OCI-LY3 (cell line): ENCODE measurements around the gene TMEM59L.

ENCODE experiments used
- EZH2phosphoT487 ChIP-seq: fragments of 200-600 bp; shearing (Covaris generic); IDR thresholded peaks from 2 replicates; pipeline ENCODE4 v1.6.1; 2018; ENCODE audit warnings: antibody characterized with exemption, mixed run types, low read depth
- TF ChIP-seq, protein P1 (sequence below): fragments of 200-600, 300-600 bp; sonication (generic); IDR thresholded peaks from 2 replicates; pipeline ENCODE4 v1.5.1; 2014; ENCODE audit warnings: antibody characterized with exemption, low read length, low read depth

DNA sequence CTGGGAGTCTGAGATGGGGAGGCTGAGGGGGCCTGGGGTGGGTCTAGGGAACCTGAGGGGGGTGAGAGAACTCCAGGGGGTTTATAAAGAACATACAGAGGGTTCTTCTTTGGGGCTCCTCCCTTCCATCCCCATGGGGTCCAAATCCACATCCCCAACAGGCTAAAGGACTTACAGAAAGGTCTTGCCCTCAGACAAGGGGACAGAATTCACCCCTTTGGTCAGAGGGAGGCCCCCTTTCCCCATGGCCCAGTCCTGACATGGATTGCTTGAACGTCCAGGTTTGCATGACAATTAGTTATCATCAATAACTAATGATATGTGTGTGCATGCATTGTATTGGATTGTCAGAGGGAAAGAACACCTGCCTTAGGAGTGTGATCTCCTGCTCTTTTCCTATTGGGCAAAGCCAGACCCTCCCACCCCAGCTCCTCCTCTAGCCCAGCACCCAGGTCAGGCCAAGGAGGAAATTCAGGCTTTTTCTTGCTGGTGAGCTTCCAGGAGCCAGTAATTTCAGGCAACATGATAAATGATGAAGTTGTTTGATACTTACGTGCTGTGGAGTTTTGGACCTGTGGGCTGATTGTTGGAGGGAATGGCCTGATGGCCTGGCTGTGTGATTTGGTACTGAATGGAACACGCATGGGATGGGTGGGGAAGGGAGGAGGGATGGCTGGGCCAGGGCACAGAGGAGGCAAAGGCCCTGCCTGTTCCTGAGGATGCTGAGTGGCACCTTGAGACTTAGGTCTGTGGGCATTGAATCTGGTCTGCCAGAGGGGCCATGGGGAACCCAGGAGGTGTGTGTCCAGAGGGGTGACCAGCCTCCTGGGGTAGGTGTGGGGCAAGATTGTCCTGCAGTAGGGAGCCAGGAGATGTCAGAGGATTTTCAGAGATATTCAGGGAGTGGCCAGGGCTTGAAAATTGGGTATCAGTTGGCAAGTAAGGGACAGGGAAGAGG is 25.3 kb downstream of the TMEM59L start:
- TF ChIP-seq, protein P1, sequence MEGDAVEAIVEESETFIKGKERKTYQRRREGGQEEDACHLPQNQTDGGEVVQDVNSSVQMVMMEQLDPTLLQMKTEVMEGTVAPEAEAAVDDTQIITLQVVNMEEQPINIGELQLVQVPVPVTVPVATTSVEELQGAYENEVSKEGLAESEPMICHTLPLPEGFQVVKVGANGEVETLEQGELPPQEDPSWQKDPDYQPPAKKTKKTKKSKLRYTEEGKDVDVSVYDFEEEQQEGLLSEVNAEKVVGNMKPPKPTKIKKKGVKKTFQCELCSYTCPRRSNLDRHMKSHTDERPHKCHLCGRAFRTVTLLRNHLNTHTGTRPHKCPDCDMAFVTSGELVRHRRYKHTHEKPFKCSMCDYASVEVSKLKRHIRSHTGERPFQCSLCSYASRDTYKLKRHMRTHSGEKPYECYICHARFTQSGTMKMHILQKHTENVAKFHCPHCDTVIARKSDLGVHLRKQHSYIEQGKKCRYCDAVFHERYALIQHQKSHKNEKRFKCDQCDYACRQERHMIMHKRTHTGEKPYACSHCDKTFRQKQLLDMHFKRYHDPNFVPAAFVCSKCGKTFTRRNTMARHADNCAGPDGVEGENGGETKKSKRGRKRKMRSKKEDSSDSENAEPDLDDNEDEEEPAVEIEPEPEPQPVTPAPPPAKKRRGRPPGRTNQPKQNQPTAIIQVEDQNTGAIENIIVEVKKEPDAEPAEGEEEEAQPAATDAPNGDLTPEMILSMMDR, result peak; percentile 15; the same call in 1 of the 2 replicates
- TF ChIP-seq EZH2phosphoT487, result no peak
